HG03432 (cell line): ENCODE measurements around the gene SYNGR4.

Source experiments
- ATAC-seq: cut with Tn5 transposase; IDR thresholded peaks from one replicate; pipeline ENCODE4 v1.9.1; 2021; ENCODE audit warnings: mild to moderate bottlenecking, moderate library complexity; ENCODE audit not compliant: unreplicated experiment

SYNGR4 gene

GRCh38 chr19:48341515-48342413, 22.4 kb upstream of the SYNGR4 start:
- no peak for ATAC-seq

GRCh38 chr19:48342414-48342738, 21.8 kb upstream of the SYNGR4 start:
- no peak for ATAC-seq

GRCh38 chr19:48342841-48343540, 21.2 kb upstream of the SYNGR4 start:
- ATAC-seq, result no peak

- ATAC-seq, result no peak
Measured at GRCh38 chr19:48344892-48345291, 19.3 kb upstream of the SYNGR4 start.

GRCh38 chr19:48346191-48346590, 18.0 kb upstream of the SYNGR4 start:
- ATAC-seq, result no peak

GRCh38 chr19:48348045-48348444, 16.1 kb upstream of the SYNGR4 start:
- ATAC-seq, result no peak

- ATAC-seq, result no peak
Measured at GRCh38 chr19:48348737-48349136, 15.4 kb upstream of the SYNGR4 start.

GRCh38 chr19:48350856-48351255, 13.3 kb upstream of the SYNGR4 start:
- ATAC-seq, result no peak

GRCh38 chr19:48351341-48351752, 12.8 kb upstream of the SYNGR4 start:
- no peak for ATAC-seq

- ATAC-seq, result no peak
Measured at GRCh38 chr19:48353677-48354076, 10.5 kb upstream of the SYNGR4 start.

- no peak for ATAC-seq
Measured at GRCh38 chr19:48354332-48354992, 9.7 kb upstream of the SYNGR4 start.

GRCh38 chr19:48355365-48355954, 8.7 kb upstream of the SYNGR4 start:
- no peak for ATAC-seq

GRCh38 chr19:48359123-48359522, 5.0 kb upstream of the SYNGR4 start:
- no peak for ATAC-seq

GRCh38 chr19:48361912-48362311, 2.3 kb upstream of the SYNGR4 start:
- ATAC-seq, result no peak

GRCh38 chr19:48362716-48363499, 1.3 kb upstream of the SYNGR4 start:
- peak; percentile 56 for ATAC-seq

GRCh38 chr19:48363500-48363809, 712 bp upstream of the SYNGR4 start:
- peak; percentile 8 for ATAC-seq

GRCh38 chr19:48364598-48365348, 606 bp downstream of the SYNGR4 start:
- ATAC-seq, result no peak

GRCh38 chr19:48365602-48366001, 1.4 kb downstream of the SYNGR4 start:
- ATAC-seq, result no peak

GRCh38 chr19:48367855-48368254, 3.7 kb downstream of the SYNGR4 start:
- no peak for ATAC-seq

GRCh38 chr19:48368936-48369335, 4.8 kb downstream of the SYNGR4 start:
- ATAC-seq, result no peak
